ENCODE measurements around the gene ZNF181.
A peak's percentile ranks its signal among the peaks of the same experiment; 100 is the strongest.

ZNF181 gene

DNA sequence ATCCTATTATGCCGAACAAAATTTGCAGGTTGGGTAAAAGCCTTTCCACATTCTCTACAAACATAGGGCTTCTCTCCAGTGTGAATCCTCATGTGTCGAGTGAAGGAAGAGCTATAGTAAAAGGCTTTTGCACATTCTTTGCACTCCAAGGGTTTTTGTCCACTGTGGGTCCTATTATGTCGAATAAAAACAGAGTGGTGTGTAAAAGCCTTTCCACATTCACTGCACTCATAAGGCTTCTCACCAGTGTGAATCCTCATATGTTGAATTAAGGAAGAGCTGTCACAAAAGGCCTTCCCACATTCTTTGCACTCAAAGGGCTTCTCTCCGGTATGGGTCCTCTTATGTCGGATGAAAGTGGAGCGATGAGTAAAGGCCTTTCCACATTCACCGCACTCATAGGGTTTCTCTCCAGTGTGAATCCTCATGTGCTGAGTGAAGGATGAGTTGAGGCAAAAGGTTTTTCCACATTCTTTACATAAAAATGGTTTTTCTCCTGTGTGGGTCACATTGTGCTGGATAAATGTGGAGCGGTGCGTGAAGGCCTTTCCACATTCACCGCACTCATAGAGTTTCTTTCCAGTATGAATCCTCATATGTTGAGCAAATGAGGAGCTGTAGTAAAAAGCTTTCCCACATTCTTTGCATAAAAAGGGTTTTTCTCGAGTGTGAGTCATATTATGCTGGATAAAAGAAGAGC lies 25.3 kb downstream of the ZNF181 start:
- TF ChIP-seq, protein P1, sequence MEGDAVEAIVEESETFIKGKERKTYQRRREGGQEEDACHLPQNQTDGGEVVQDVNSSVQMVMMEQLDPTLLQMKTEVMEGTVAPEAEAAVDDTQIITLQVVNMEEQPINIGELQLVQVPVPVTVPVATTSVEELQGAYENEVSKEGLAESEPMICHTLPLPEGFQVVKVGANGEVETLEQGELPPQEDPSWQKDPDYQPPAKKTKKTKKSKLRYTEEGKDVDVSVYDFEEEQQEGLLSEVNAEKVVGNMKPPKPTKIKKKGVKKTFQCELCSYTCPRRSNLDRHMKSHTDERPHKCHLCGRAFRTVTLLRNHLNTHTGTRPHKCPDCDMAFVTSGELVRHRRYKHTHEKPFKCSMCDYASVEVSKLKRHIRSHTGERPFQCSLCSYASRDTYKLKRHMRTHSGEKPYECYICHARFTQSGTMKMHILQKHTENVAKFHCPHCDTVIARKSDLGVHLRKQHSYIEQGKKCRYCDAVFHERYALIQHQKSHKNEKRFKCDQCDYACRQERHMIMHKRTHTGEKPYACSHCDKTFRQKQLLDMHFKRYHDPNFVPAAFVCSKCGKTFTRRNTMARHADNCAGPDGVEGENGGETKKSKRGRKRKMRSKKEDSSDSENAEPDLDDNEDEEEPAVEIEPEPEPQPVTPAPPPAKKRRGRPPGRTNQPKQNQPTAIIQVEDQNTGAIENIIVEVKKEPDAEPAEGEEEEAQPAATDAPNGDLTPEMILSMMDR (IDR thresholded peaks at IDR 0.05; ENCODE audit: extremely low read depth, missing control alignments), result no peak
- no peak for DNase-seq (ENCODE audit: low spot score)

DNA sequence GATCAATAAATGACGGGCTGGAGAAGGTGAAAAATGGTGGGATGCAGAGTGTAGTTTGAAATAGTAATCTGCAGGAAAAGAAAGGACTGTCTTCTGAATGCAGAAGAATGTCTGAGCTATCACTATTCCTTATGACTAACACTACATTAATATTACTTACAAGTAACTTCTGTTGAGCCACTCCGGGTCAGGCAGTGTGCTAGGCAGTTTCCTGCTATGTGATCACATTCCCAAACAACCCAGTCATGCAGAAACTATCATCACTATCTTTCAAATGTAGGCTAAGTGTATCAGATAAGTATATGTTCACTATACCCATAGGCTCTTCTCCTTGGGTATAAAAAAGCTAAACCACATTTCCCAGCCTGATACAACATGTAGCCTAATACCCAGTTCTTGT lies 32.3 kb downstream of the ZNF181 start:
- no peak for DNase-seq (ENCODE audit: low spot score)
- TF ChIP-seq, protein P1 (IDR thresholded peaks at IDR 0.05; ENCODE audit: extremely low read depth, missing control alignments), result no peak

DNA sequence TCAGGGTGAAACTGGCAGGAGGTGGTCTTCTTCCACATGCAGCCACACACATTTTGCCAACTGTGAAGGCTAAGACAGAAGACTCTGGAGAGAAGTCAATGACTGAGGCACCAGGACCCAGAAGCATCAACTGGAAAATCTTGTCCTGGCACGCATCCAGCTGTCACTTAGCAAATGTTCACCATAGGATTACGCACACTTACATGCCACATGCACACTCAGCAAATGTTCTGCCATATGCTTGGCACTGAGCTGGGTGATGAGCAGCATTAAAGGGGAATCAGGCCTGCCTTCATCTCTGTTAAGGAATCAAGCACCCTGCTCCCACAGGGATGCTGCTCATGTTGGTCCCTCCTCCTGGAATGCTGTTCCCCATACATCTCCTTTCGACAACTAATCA lies 33.9 kb downstream of the ZNF181 start:
- TF ChIP-seq, protein P1 (IDR thresholded peaks at IDR 0.05; ENCODE audit: extremely low read depth, missing control alignments), result no peak
- DNase-seq (ENCODE audit: low spot score), result no peak

DNA sequence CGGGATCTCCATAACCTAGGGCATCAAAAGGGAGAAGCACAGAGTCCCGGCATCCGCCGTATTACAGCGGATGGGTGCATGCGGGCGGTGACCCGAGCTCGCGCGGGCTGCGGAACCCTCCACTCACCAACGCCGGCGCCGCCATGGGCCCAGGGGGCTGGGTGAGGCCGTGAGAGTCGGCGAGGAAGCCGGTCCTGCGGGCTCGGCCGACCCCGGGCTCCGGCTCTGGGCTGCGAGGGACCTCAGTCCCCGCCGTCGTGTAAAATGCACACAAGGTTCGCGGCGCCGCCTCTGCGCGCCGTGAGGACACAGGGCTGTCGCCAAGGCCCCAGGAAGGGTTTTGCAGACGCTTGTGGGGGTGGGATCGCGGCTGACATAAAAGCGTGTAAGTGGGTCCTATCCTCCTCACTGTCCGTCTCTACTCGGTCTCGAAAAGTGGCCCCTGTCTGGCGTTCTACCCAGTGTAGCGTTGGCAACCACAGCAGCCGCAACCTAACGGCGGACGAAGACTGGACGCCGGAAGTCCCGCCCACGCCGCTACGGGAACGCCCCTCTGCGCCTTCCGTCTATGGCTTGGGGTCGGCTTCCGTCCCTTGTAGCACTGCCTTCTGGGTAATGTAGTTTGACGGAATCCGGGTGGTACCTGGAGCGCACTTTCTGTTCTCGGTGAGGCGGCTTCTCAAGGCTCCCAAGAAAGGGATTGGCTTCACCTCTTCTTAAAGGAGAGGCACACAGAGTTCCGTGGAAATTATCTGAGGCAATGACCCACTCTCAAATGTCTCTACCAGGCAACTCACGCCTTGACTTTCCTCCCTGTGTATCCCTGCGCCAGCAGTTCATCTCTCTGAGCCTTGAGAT lies 38.9 kb downstream of the ZNF181 start, which contains the start of gene ZNF599:
ZNF599 (minus strand) TSS at position 519 of the 858 bp plus-strand sequence; CDS start at position 145, 374 bp downstream.
- DNase-seq (ENCODE audit: low spot score), result peak; percentile 91

DNA sequence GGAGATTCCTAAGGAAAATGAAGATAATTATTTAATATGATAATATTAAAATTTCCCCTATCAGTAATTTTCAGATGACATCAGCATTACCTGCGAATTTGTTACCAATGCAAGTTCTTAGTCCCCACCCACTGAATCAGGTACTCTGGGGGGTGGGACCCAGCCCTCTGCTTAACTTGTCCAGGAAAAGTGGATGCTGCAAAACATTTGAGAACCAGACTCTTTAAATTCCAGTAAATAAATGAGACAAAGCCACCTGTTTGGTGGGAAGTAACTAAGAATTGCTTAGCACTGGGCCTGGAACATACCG lies 39.5 kb downstream of the ZNF181 start:
- TF ChIP-seq, protein P1 (IDR thresholded peaks at IDR 0.05; ENCODE audit: extremely low read depth, missing control alignments), result no peak
- no peak for DNase-seq (ENCODE audit: low spot score)

More for the DNA sequence above, 38.9 kb downstream of the ZNF181 start, which contains the start of gene ZNF599:
- TF ChIP-seq, protein P1 (IDR thresholded peaks at IDR 0.05; ENCODE audit: extremely low read depth, missing control alignments), result no peak

DNA sequence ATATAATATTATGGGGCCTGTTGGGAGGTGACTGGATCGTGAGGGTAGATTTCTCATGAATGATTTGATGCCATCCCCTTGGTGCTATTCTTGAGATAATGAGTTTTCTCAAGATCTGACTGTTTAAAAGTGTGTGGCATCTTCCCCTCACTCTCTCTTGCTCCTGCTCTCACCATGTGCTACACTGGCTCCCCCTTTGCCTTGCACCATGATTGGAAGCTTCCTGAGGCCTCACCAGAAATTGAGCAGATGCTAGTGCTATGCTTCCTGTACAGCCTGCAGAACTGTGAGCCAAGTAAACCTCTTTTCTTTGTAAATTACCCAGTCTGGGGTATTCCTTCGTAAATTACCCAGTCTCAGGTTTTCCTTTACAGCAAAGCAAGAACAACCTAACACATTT lies 40.8 kb downstream of the ZNF181 start:
- no peak for DNase-seq (ENCODE audit: low spot score)
- TF ChIP-seq, protein P1 (IDR thresholded peaks at IDR 0.05; ENCODE audit: extremely low read depth, missing control alignments), result no peak

DNA sequence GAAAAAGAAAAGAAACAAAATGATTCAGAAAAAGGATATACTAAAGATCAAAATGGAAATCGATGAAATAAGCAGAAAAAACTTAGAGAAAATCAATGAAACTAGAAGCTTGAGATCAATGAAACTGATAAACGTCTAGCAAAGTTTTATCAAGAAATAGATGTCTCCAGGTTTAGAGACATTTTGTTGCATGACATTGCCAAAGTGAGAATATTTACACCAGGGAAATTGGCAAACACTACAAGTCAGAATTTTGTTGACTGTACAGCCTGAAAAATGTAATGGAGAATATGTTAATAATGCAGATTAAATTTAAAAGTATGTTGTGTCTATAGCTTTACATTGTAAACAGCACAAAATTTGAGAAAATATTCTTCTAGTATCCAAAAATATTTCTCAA lies 44.3 kb downstream of the ZNF181 start:
- TF ChIP-seq, protein P1 (IDR thresholded peaks at IDR 0.05; ENCODE audit: extremely low read depth, missing control alignments), result no peak
- no peak for DNase-seq (ENCODE audit: low spot score)

Measured in GM20000 (cell line).